GM23338 (cell line): Measurements from ENCODE around the gene CMSS1. TPM values are rescaled to one million over a fixed set of nuclear protein-coding genes. Genes with fewer than 3 reads are reported as not detected.

Experiments used
- ATAC-seq: fragments of 200-7000 bp; cut with Tn5 transposase; 3 replicates; pipeline ENCODE4 v1.9.1; 2020
- DNase-seq: peaks from one replicate; pipeline ENCODE4 v3.0.0-alpha.2; 2015; ENCODE audit warnings: low spot score
- H2AFZ ChIP-seq: fragments of 200-600 bp; sonication (generic); 2 replicates; pipeline ENCODE4 v1.8.0; 2016; ENCODE audit warnings: antibody characterized with exemption, mild to moderate bottlenecking, moderate library complexity
- H3F3A ChIP-seq: fragments of 200-600 bp; sonication (generic); replicated peaks from 2 replicates; pipeline ENCODE4 v1.8.0; 2017; ENCODE audit warnings: antibody characterized with exemption, mixed run types, low read depth
- H3K27ac ChIP-seq: fragments of 200-600 bp; sonication (generic); 2 replicates; pipeline ENCODE4 v1.6.1; 2016; ENCODE audit warnings: low read depth
- H3K27me3 ChIP-seq: fragments of 200-600 bp; sonication (generic); 2 replicates; pipeline ENCODE4 v1.8.0; 2016; ENCODE audit warnings: mild to moderate bottlenecking, mixed run types, moderate library complexity; ENCODE audit not compliant: insufficient read depth
- H3K36me3 ChIP-seq: fragments of 200-600 bp; sonication (generic); 2 replicates; pipeline ENCODE4 v1.8.0; 2016; ENCODE audit warnings: mild to moderate bottlenecking; ENCODE audit not compliant: insufficient read depth
- H3K4me1 ChIP-seq: fragments of 200-600 bp; sonication (generic); 2 replicates; pipeline ENCODE4 v1.8.0; 2016; ENCODE audit warnings: mild to moderate bottlenecking, moderate library complexity; ENCODE audit not compliant: insufficient read depth
- H3K4me2 ChIP-seq: fragments of 200-600 bp; sonication (generic); 2 replicates; pipeline ENCODE4 v1.7.1; 2017; ENCODE audit warnings: mixed run types
- H3K4me3 ChIP-seq: fragments of 200-600 bp; sonication (generic); 2 replicates; pipeline ENCODE4 v1.6.1; 2016; ENCODE audit warnings: mixed run types
- H3K79me2 ChIP-seq: fragments of 200-600 bp; sonication (generic); replicated peaks from 2 replicates; pipeline ENCODE4 v1.8.0; 2017; ENCODE audit warnings: mild to moderate bottlenecking; ENCODE audit not compliant: insufficient read depth
- H3K9me2 ChIP-seq: fragments of 200-600 bp; sonication (generic); 2 replicates; pipeline ENCODE4 v1.8.0; 2017; ENCODE audit not compliant: insufficient read depth
- H4K20me1 ChIP-seq: fragments of 200-600 bp; sonication (generic); replicated peaks from 2 replicates; pipeline ENCODE4 v1.8.0; 2017; ENCODE audit warnings: mild to moderate bottlenecking; ENCODE audit not compliant: insufficient read depth
- H3K27ac Mint-ChIP-seq: 2 replicates; pipeline ENCODE4 v1.8.0; 2020; ENCODE audit warnings: inconsistent platforms, mild to moderate bottlenecking, moderate library complexity, mixed read lengths
- H3K27me3 Mint-ChIP-seq: 3 replicates; pipeline ENCODE4 v1.8.0; 2022; ENCODE audit warnings: low read depth, mild to moderate bottlenecking, moderate library complexity, mixed read lengths, inconsistent platforms; ENCODE audit not compliant: insufficient read depth, poor library complexity
- H3K36me3 Mint-ChIP-seq: 3 replicates; pipeline ENCODE4 v1.8.0; 2021; ENCODE audit warnings: low read depth, mild to moderate bottlenecking, inconsistent platforms, moderate library complexity, mixed read lengths
- H3K4me1 Mint-ChIP-seq: 3 replicates; pipeline ENCODE4 v1.8.0; 2020; ENCODE audit warnings: mild to moderate bottlenecking, inconsistent platforms, mixed read lengths
- H3K4me3 Mint-ChIP-seq: 3 replicates; pipeline ENCODE4 v1.8.0; 2021; ENCODE audit warnings: moderate library complexity, mild to moderate bottlenecking, inconsistent platforms, mixed read lengths
- H3K9me3 Mint-ChIP-seq: 3 replicates; pipeline ENCODE4 v1.8.0; 2020; ENCODE audit warnings: moderate library complexity, mild to moderate bottlenecking, inconsistent platforms, mixed read lengths
- CREB1 ChIP-seq: fragments of 250-450 bp; sonication (Bioruptor Pico); IDR thresholded peaks from 2 replicates; pipeline ENCODE4 v1.5.0; 2020; ENCODE audit warnings: low read depth, mild to moderate bottlenecking, moderate library complexity
- EZH2 ChIP-seq: fragments of 200-600 bp; sonication (generic); IDR thresholded peaks from one replicate; pipeline ENCODE4 v1.8.0; 2017; ENCODE audit warnings: antibody characterized with exemption, mild to moderate bottlenecking, low read depth; ENCODE audit not compliant: unreplicated experiment
- EZH2phosphoT487 ChIP-seq: fragments of 200-600 bp; sonication (generic); IDR thresholded peaks from one replicate; pipeline ENCODE4 v1.8.1; 2018; ENCODE audit warnings: antibody characterized with exemption; ENCODE audit not compliant: unreplicated experiment
- JUNB ChIP-seq: IDR thresholded peaks from one replicate; pipeline ENCODE4 v1.6.1; 2016; ENCODE audit warnings: antibody characterized with exemption; ENCODE audit not compliant: unreplicated experiment
- NANOG ChIP-seq: IDR thresholded peaks from 2 replicates; pipeline ENCODE4 v1.6.1; 2016; ENCODE audit warnings: antibody characterized with exemption, borderline replicate concordance
- POLR2AphosphoS5 ChIP-seq: IDR thresholded peaks from 2 replicates; pipeline ENCODE4 v1.6.1; 2016; ENCODE audit warnings: antibody characterized with exemption, low read depth
- REST ChIP-seq: IDR thresholded peaks from one replicate; pipeline ENCODE4 v1.6.1; 2018; ENCODE audit warnings: antibody characterized with exemption; ENCODE audit not compliant: unreplicated experiment
- ZNF462 ChIP-seq: fragments of 250-450 bp; sonication (Bioruptor Pico); IDR thresholded peaks from 2 replicates; pipeline ENCODE4 v1.5.0; 2020; ENCODE audit warnings: mild to moderate bottlenecking, moderate library complexity
- polyA plus RNA-seq: library from polyadenylated mRNA; unstranded; fragments of >200 nt; fragmentation: Nextera tagmentation; extraction: Ambion mirVana; gene quantifications from 2 replicates; pipeline ENCODE4 v1.2.1, GENCODE V29; 2016
- total RNA-seq: library from RNA; depleted of rRNA; stranded (reverse); fragments of >200 nt; shearing (Covaris generic); gene quantifications from 2 replicates; pipeline ENCODE4 v1.2.3, GENCODE V29; 2014

Gene CMSS1
- total and polyA plus RNA-seq, 2 experiments from 2014 or later: 39.4 to 187 TPM

- TF ChIP-seq ZNF462: no peak
- no peak for TF ChIP-seq EZH2
- TF ChIP-seq JUNB: no peak
- no peak for TF ChIP-seq NANOG
- TF ChIP-seq EZH2phosphoT487: no peak
- TF ChIP-seq CREB1 (CRISPR knock-in tag): no peak
Observed at GRCh38 chr3:99772671-99773070, 45.0 kb upstream of the CMSS1 start (continued).

- H3K36me3 ChIP-seq: no peaks in the 10 kb centered on the region
- no peak for DNase-seq
- no peak overlapping the region for H2AFZ ChIP-seq
- no peaks in the 10 kb centered on the region for H4K20me1 ChIP-seq
- peaks cover 22% of the 10 kb centered on the region for H3K9me2 ChIP-seq
- H3K79me2 ChIP-seq: no peaks in the 10 kb centered on the region
- no peaks in the 10 kb centered on the region for H3F3A ChIP-seq
- H3K4me1 ChIP-seq: peaks cover 6% of the 10 kb centered on the region; the same call in 1 of the 2 replicates
- no peaks in the 10 kb centered on the region for H3K36me3 Mint-ChIP-seq
- H3K27ac ChIP-seq: no peak overlapping the region
- ATAC-seq: no peak
- no peaks in the 10 kb centered on the region for H3K27me3 Mint-ChIP-seq
- no peaks in the 10 kb centered on the region for H3K9me3 Mint-ChIP-seq
- no peak overlapping the region for H3K27ac Mint-ChIP-seq
- H3K4me3 Mint-ChIP-seq: no peak overlapping the region
- no peak overlapping the region for H3K4me3 ChIP-seq
- no peak overlapping the region for H3K4me2 ChIP-seq
- H3K4me1 Mint-ChIP-seq: peaks cover 9% of the 10 kb centered on the region
- H3K27me3 ChIP-seq: no peaks in the 10 kb centered on the region
- no peak for TF ChIP-seq EZH2
- no peak for TF ChIP-seq REST
- no peak for TF ChIP-seq POLR2AphosphoS5
Observed at GRCh38 chr3:99774467-99774866, 43.2 kb upstream of the CMSS1 start.
